GM18909 (cell line): ENCODE measurements around the gene AGTPBP1.
A peak's percentile ranks its signal among the peaks of the same experiment; 100 is the strongest.
"Not testable (repeated sequence)": the region's sequence is repeated elsewhere in the genome, so short reads cannot be mapped to it uniquely, and the experiment has no call there.

Experiments used
- ATAC-seq: cut with Tn5 transposase; IDR thresholded peaks from one replicate; pipeline ENCODE4 v1.9.1; 2021; ENCODE audit warnings: mild to moderate bottlenecking; ENCODE audit not compliant: unreplicated experiment, poor library complexity

AGTPBP1 gene

GRCh38 chr9:85741875-85742596, at the start of gene AGTPBP1:
Gene AGTPBP1, minus strand, starts transcription at chr9:85741954. Its CDS starts 29,421 bp downstream, at chr9:85712533.
- ATAC-seq, result peak; percentile 82

DNA sequence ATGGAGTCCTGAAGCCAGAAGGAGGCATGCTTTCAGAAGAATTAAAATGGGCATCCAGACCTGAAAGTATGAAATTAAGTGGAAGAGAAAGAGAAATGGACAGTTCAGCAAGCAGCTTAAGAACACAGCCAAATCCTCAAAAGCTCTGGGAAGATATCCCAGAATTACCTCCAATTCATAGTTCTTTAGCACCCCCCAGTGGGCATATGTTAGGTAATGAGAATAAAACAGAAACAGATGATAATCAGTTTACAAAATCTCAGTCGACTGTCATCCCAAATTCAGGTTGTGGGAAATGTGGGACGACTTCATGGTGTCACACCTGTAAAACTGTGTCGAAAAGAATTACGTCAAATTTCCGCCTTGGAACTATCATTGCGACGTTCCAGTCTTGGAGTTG, 44.4 kb upstream of the AGTPBP1 start:
- ATAC-seq, result not testable (repeated sequence)

- ATAC-seq, result not testable (repeated sequence)
Observed at GRCh38 chr9:85773844-85774243, 32.1 kb upstream of the AGTPBP1 start.

GRCh38 chr9:85761802-85762201, 20.0 kb upstream of the AGTPBP1 start:
- not testable (repeated sequence) for ATAC-seq

GRCh38 chr9:85757716-85758115, 16.0 kb upstream of the AGTPBP1 start:
- not testable (repeated sequence) for ATAC-seq

DNA sequence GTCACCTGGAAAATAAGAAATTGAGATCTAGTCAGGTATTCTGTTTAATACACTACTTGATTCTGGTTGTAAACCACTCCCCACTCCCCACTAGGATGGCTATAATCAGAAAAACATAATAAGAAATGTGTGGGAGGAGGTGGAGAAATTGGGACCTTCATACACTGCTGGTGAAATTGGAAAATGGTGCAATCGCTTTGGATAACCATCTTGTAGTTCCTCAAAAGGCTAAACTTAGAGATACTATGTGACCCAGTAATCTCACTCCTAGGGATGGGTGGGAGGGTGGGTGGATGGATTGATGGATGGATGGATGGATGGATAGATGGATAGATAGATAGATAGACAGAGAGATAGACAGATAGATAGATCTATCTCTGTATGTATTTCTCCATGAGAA, 14.5 kb upstream of the AGTPBP1 start:
- ATAC-seq, result not testable (repeated sequence)

- ATAC-seq, result no peak
Observed at GRCh38 chr9:85746309-85746708, 4.6 kb upstream of the AGTPBP1 start.

DNA sequence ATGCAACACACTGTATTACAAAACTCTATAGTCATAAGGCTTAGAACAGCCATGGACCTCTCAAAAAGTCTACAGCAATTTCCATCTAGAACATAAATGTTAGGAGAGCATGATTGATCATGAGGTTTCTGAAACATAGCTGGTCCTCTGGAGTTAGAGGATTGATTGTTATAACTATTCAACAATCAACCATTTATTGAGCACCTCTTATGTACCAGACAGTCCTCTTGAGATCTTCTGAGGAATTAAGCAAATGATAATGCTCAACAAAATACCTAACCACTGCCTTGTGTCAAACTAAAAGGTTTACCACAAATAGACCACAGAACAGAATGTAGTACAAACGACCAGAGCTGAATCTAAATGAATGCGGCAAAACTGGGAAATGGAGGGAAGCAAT, 3.4 kb upstream of the AGTPBP1 start:
- no peak for ATAC-seq

GRCh38 chr9:85744480-85744879, 2.7 kb upstream of the AGTPBP1 start:
- no peak for ATAC-seq

DNA sequence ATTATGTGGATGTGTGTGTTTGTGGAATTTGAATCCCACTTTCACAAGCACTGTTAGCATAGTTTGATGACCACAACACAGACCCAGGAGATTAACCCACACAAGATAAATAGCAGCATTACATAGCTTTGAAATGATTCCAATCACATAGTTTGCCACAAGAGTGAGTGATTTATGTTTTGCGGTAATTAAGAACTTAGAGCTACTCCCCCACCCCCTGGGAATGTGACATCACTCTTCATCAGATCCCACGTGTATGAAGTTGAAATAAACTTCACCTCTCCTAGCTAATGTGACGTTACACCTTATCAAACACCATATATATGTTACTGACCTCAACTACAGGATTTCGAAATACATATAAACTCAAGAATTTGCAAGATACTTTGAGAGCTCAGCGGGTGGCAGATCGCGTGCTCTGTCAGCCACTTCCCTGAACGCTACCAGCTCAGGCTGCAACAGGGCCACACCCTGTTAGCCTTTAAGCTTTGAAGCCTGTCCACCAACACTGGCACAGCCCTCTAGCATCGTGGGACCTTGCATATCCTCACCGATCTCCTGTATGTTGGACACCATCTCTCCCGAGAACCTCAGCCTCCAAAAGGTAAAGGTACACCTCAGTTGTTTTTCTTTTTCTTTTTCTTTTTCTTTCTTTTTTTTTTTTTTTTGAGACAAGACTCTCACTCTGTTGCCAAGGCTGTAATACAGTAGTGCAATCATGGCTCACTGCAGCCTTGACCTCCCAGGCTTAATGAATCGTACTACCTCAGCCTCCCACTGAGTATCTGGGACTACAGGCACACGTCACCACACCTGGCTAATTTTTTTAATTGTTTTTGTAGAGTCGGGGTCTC, 1.7 kb upstream of the AGTPBP1 start:
- no peak for ATAC-seq

- ATAC-seq, result no peak
Observed at GRCh38 chr9:85742597-85742936, 813 bp upstream of the AGTPBP1 start.

DNA sequence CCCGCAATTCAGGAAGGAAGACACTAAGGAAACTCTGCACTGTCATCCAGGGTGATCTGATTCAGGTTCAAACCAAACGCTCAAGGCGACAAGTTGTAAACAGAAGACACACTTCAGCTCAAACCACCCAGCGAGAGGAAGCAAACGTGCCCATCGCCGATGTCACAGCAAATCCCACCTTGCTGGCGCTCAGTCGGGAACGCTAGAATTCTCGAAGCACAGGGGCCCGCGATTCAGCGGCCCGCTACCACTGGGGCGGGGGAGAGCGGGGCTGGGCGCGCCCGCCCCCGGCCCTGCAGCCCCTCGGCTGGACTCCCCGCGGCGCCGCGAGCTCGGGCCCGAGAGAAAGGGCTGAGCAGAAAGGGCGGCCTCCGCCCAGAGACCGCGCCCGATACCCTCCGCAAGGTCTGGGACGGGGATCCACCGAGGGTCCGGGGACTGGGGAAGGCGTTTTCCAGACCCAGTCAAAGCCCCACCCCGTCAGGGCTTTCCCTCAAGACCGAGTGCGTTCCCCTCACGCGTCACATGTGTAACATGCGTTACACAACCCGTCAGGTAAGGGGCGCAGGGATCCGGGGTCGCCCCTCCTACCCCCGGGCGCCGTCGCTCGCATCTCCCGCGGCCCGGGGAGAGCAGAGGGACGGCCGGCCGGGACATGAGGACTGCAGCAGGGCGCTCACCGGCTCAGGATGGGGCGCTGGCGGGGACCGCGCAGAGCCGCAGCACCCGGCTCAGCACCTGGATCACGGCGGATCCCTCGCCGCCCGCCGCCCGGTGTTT, 469 bp downstream of the AGTPBP1 start:
- peak; percentile 49 for ATAC-seq

DNA sequence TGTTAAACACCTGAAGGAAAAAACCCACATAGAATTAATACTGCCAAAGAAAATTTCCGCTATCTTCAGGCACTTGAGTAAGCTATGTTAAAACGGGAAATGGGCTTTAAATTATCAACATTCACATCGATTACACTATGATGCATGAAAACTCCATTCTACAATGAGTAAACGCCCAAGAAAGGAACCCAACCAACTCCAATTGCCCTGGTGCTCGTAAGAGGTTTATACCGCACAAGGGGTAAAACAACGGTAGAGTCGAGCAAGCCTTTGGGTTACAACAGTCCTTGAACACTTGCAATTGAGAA, 1.0 kb downstream of the AGTPBP1 start:
- ATAC-seq, result no peak

GRCh38 chr9:85738509-85738908, 3.2 kb downstream of the AGTPBP1 start:
- ATAC-seq, result no peak

- ATAC-seq, result no peak
Observed at GRCh38 chr9:85737671-85738070, 4.1 kb downstream of the AGTPBP1 start.

- no peak for ATAC-seq
Observed at GRCh38 chr9:85730916-85731630, 10.7 kb downstream of the AGTPBP1 start.

DNA sequence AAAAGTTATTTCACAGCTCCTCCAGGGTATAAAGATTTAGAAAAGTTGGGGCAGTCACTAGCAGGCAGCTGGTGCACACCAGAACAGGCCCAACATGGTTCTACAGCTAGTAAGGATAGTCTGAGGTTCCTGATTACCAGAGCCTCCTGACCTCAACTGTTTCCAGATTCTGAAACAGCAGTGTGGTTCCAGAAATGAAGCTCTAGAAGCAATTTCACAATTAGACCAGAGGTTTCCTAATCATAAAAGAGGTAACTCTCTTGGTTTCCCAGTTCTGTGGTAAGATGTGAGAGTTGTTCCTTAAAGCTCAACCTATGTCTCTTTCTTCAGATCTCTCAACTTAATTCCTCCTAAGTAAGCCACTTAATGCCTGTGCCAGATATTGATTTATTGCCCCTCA, 11.9 kb downstream of the AGTPBP1 start:
- no peak for ATAC-seq

DNA sequence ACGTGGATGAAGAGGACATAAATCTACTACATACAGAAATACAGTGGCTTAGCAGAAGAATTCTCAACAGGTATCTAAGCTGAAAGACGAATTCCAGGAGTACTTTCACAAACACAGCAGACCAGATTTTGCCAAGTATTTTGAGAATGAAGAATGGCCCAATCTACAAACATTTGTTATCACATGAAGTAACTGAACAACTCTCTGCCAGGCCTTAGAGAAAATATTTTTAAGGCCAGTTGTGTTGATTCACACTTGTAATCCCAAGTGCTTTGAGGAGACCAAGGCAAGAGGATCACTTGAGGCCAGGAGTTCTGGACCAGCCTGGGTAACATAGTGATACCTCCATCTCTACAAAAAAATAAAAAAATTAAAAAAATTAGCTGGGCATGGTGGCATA, 14.3 kb downstream of the AGTPBP1 start:
- no peak for ATAC-seq

- ATAC-seq, result no peak
Observed at GRCh38 chr9:85726737-85727136, 15.0 kb downstream of the AGTPBP1 start.

- no peak for ATAC-seq
Observed at GRCh38 chr9:85723215-85723614, 18.5 kb downstream of the AGTPBP1 start.
